A549 (cell line): ENCODE results near the gene CEPT1. TPM values are rescaled to one million over a fixed set of nuclear protein-coding genes. Genes with fewer than 3 reads are reported as not detected.

Experiments used
- ATAC-seq, 2 experiments: fragments of 200-7000 bp in 1 of 2; fragments of >200 bp in 1 of 2; cut with Nextera tagmentation in 1 of 2; cut with Tn5 transposase in 1 of 2; 3 replicates each; pipeline versions ENCODE4 v1.8.0 to v1.9.1; 2018 to 2020; ENCODE audit warnings: mild to moderate bottlenecking in 1 of 2, moderate library complexity in 1 of 2
- CTCF ChIA-PET: fragments of 300-600 bp; sonication (Branson Sonifier 250); formaldehyde crosslinking; extraction: SDS; loops from one replicate; lab custom pipeline; 2021; ENCODE audit warnings: antibody characterized with exemption, inconsistent platforms; lab: Yijun Ruan, JAX
- POLR2A ChIA-PET: fragments of 350-600 bp; formaldehyde crosslinking; extraction: SDS; loops from one replicate; lab custom pipeline; 2021; ENCODE audit warnings: antibody characterized with exemption, inconsistent platforms; lab: Yijun Ruan, JAX
- DNase-seq, 2 experiments: peaks; one replicate each; pipeline versions ENCODE4 v3.0.0 to v3.0.0-alpha.2; 2011 to 2016; ENCODE audit warnings: low read depth in 1 of 2, low spot score in 1 of 2
- FAIRE-seq: peaks from 2 replicates; lab custom pipeline; 2011; peaks lifted over from hg19 to GRCh38; lab: Jason Lieb, UNC
- H3K27ac ChIP-seq, 2 experiments: fragments of >200 bp; sonication (Bioruptor Twin); formaldehyde crosslinking; 3 replicates each; pipeline ENCODE4 v1.5.1; 2016 to 2017
- H3K4me1 ChIP-seq: fragments of >200 bp; sonication (Bioruptor Twin); formaldehyde crosslinking; 3 replicates; pipeline ENCODE4 v1.6.1; 2016
- H3K4me2 ChIP-seq: fragments of >200 bp; sonication (Bioruptor Twin); formaldehyde crosslinking; 3 replicates; pipeline ENCODE4 v1.6.1; 2016
- H3K4me3 ChIP-seq: fragments of >200 bp; sonication (Bioruptor Twin); formaldehyde crosslinking; 3 replicates; pipeline ENCODE4 v1.5.1; 2016
- H3K9me3 ChIP-seq: fragments of >200 bp; sonication (Bioruptor Twin); formaldehyde crosslinking; 3 replicates; pipeline ENCODE4 v1.6.1; 2016
- BHLHE40 ChIP-seq: IDR thresholded peaks from 2 replicates; pipeline ENCODE4 v1.6.1; 2012; ENCODE audit warnings: low read depth, low read length, inconsistent platforms
- CBX8 ChIP-seq: fragments of 200-600 bp; sonication (generic); IDR thresholded peaks from 2 replicates; pipeline ENCODE4 v1.6.1; 2016
- CEBPB ChIP-seq, 2 experiments: fragments of >200 bp in 1 of 2; sonication (Bioruptor Twin) in 1 of 2; formaldehyde crosslinking in 1 of 2; IDR thresholded peaks; 2 replicates each; pipeline ENCODE4 v1.6.1; 2012 to 2016
- E2F6 ChIP-seq: IDR thresholded peaks from 2 replicates; pipeline ENCODE4 v1.6.1; 2012; ENCODE audit warnings: low read depth, borderline replicate concordance
- EHF ChIP-seq: fragments of 250-450 bp; sonication (Bioruptor Pico); IDR thresholded peaks from 2 replicates; pipeline ENCODE4 v1.5.0; 2020; ENCODE audit warnings: mild to moderate bottlenecking
- EHMT2 ChIP-seq: fragments of 200-600 bp; sonication (generic); IDR thresholded peaks from 2 replicates; pipeline ENCODE4 v1.6.1; 2016; ENCODE audit warnings: antibody characterized with exemption, low read depth, mild to moderate bottlenecking, moderate library complexity
- ESRRA ChIP-seq: fragments of 150-350 bp; IDR thresholded peaks from 2 replicates; pipeline ENCODE4 v1.6.1; 2014; ENCODE audit warnings: mild to moderate bottlenecking, low read length, borderline replicate concordance
- FOSB ChIP-seq: fragments of 250-450 bp; sonication (Bioruptor Pico); IDR thresholded peaks from 2 replicates; pipeline ENCODE4 v1.5.0; 2020; ENCODE audit warnings: mild to moderate bottlenecking, moderate library complexity
- GATA3 ChIP-seq: IDR thresholded peaks from 2 replicates; pipeline ENCODE4 v1.6.1; 2012; ENCODE audit warnings: borderline replicate concordance
- HES2 ChIP-seq: fragments of >200 bp; sonication (Bioruptor Twin); formaldehyde crosslinking; IDR thresholded peaks from 2 replicates; pipeline ENCODE4 v1.6.1; 2016
- HEYL ChIP-seq: fragments of 250-450 bp; sonication (Bioruptor Pico); IDR thresholded peaks from 2 replicates; pipeline ENCODE4 v1.8.0; 2021; ENCODE audit warnings: mild to moderate bottlenecking, moderate library complexity
- HOXA7 ChIP-seq: fragments of 250-450 bp; sonication (Bioruptor Pico); IDR thresholded peaks from 2 replicates; pipeline ENCODE4 v1.5.0; 2020; ENCODE audit warnings: mild to moderate bottlenecking, moderate library complexity
- HOXB5 ChIP-seq: fragments of 250-450 bp; sonication (Bioruptor Pico); IDR thresholded peaks from 2 replicates; pipeline ENCODE4 v1.5.0; 2020; ENCODE audit warnings: mild to moderate bottlenecking, moderate library complexity
- KDM1A ChIP-seq: fragments of 200-600 bp; sonication (generic); IDR thresholded peaks from 2 replicates; pipeline ENCODE4 v1.6.1; 2016; ENCODE audit warnings: low read depth, mild to moderate bottlenecking
- MAX ChIP-seq: IDR thresholded peaks from 2 replicates; pipeline ENCODE4 v1.6.1; 2012
- MYC ChIP-seq: IDR thresholded peaks from 2 replicates; pipeline ENCODE4 v1.6.1; 2012; ENCODE audit warnings: mild to moderate bottlenecking, inconsistent platforms, low read length, improper control_type of control experiment, borderline replicate concordance
- NFE2L2 ChIP-seq: fragments of 150-350 bp; conservative IDR thresholded peaks from 2 replicates; pipeline ENCODE4 v1.6.1; 2014; ENCODE audit warnings: low read length
- NPAS2 ChIP-seq: fragments of 250-450 bp; sonication (Bioruptor Pico); IDR thresholded peaks from 2 replicates; pipeline ENCODE4 v1.8.0; 2022; ENCODE audit warnings: mild to moderate bottlenecking, moderate library complexity, borderline replicate concordance
- RAD21 ChIP-seq, 2 experiments: fragments of >200 bp in 1 of 2; sonication (Bioruptor Twin) in 1 of 2; formaldehyde crosslinking in 1 of 2; IDR thresholded peaks in 1 of 2; conservative IDR thresholded peaks in 1 of 2; 2 replicates in 1 of 2; 3 replicates in 1 of 2; pipeline ENCODE4 v1.6.1; 2012 to 2018; ENCODE audit warnings: inconsistent platforms in 1 of 2
- RARB ChIP-seq: fragments of 250-450 bp; sonication (Bioruptor Pico); IDR thresholded peaks from 2 replicates; pipeline ENCODE4 v1.8.0; 2021; ENCODE audit warnings: mild to moderate bottlenecking, moderate library complexity
- RCOR1 ChIP-seq: fragments of 150-350 bp; IDR thresholded peaks from 2 replicates; pipeline ENCODE4 v1.6.1; 2014; ENCODE audit warnings: antibody characterized with exemption, low read length, low read depth
- RFX5 ChIP-seq: fragments of 450-650 bp; IDR thresholded peaks from 2 replicates; pipeline ENCODE4 v1.7.1; 2014; ENCODE audit warnings: antibody characterized with exemption, mild to moderate bottlenecking, moderate library complexity
- RNF2 ChIP-seq: fragments of 200-600 bp; sonication (generic); IDR thresholded peaks from 2 replicates; pipeline ENCODE4 v1.6.1; 2016; ENCODE audit warnings: low read depth, mild to moderate bottlenecking, antibody characterized with exemption, moderate library complexity, borderline replicate concordance
- SMC3 ChIP-seq: fragments of >200 bp; sonication (Bioruptor Twin); formaldehyde crosslinking; IDR thresholded peaks from 3 replicates; pipeline ENCODE4 v1.6.1; 2018; ENCODE audit warnings: inconsistent platforms
- TFCP2L1 ChIP-seq: fragments of 250-450 bp; sonication (Bioruptor Pico); IDR thresholded peaks from 2 replicates; pipeline ENCODE4 v1.5.0; 2021; ENCODE audit warnings: mild to moderate bottlenecking
- TP53 ChIP-seq: fragments of 250-450 bp; sonication (Bioruptor Pico); IDR thresholded peaks from 2 replicates; pipeline ENCODE4 v1.5.0; 2021; ENCODE audit warnings: mild to moderate bottlenecking, moderate library complexity
- ZC3H11A ChIP-seq: fragments of 450-650 bp; IDR thresholded peaks from 2 replicates; pipeline ENCODE4 v1.6.1; 2014; ENCODE audit warnings: antibody characterized with exemption, mild to moderate bottlenecking
- ZSCAN20 ChIP-seq: fragments of 250-450 bp; sonication (Bioruptor Pico); IDR thresholded peaks from 2 replicates; pipeline ENCODE4 v1.8.0; 2022; ENCODE audit warnings: mild to moderate bottlenecking, moderate library complexity
- WGBS: methylation state at CpG from one replicate; pipeline ENCODE4 v1.1.6; 2017; ENCODE audit errors: missing lambda C conversion rate; 5-methylcytosine and 5-hydroxymethylcytosine counted together
- polyA plus RNA-seq, 4 experiments: library from polyadenylated mRNA; depleted of rRNA in 3 of 4; stranded (reverse); fragments of >200 nt; fragmentation: RNase III in 1 of 4; extraction: RNeasy Plus Mini Kit Qiagen cat#74134 plus additional on column Dnase treatment in 1 of 4; gene quantifications; 2 replicates in 3 of 4; 3 replicates in 1 of 4; pipeline ENCODE4 v1.2.3, GENCODE V29; 2011 to 2017
- TF ChIP-seq, protein P1 (sequence below): fragments of 450-650 bp; IDR thresholded peaks from 2 replicates; pipeline ENCODE4 v1.6.1; 2014; ENCODE audit warnings: antibody characterized with exemption
- TF ChIP-seq, protein P2 (sequence below): fragments of 200-600 bp; sonication (generic); IDR thresholded peaks from 2 replicates; pipeline ENCODE4 v1.6.1; 2016; ENCODE audit warnings: antibody characterized with exemption, mild to moderate bottlenecking, moderate library complexity

The CEPT1 gene
- polyA plus RNA-seq, 2 of the 4 experiments (the other 2 are of a cell fraction): 12.3 to 26.2 TPM

DNA sequence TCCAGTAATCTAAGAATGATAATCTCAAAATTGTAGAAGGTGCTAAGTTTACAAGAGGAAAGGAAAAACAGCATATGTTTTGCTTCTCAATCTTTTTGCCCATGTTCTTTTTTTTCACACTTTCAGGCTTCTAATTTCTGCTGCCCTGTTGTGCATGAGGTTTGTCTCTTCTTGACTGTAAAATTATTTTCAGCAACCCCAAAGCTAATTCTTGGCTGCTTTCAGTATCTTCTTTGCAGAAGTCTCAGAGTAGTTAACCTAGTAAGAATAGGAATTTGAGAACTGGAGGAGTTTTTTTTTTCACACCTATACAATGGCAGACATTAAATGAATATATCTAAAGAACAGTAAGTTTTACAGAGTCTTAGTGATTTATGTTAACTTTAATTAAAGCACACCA, 34.0 kb downstream of the CEPT1 start:
- no peaks in the 10 kb centered on the region for H3K4me1 ChIP-seq
- DNase-seq (no peak), FAIRE-seq (no peak), ATAC-seq (no peak)
- ChIA-PET CTCF (no interaction called here), POLR2A (no interaction called here)
- H3K4me2 ChIP-seq: no peak overlapping the region
- H3K27ac ChIP-seq: no peak overlapping the region
- TF ChIP-seq E2F6 (no peak), EHF (CRISPR knock-in tag) (no peak), ZSCAN20 (CRISPR knock-in tag) (no peak), TFCP2L1 (CRISPR knock-in tag) (no peak), KDM1A (no peak), CBX8 (no peak), ZC3H11A (no peak), NPAS2 (no peak), SMC3 (no peak), RARB (no peak), RFX5 (no peak), MAX (no peak), ESRRA (no peak), BHLHE40 (no peak), EHMT2 (no peak), RAD21 (conservative IDR thresholded peaks at IDR 0.05 in 1 of 2, IDR thresholded peaks at IDR 0.05 in 1 of 2) (no peak), NFE2L2 (no peak), RNF2 (no peak)
- TF ChIP-seq, protein P1, sequence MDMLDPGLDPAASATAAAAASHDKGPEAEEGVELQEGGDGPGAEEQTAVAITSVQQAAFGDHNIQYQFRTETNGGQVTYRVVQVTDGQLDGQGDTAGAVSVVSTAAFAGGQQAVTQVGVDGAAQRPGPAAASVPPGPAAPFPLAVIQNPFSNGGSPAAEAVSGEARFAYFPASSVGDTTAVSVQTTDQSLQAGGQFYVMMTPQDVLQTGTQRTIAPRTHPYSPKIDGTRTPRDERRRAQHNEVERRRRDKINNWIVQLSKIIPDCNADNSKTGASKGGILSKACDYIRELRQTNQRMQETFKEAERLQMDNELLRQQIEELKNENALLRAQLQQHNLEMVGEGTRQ: no peak
- TF ChIP-seq, protein P2, sequence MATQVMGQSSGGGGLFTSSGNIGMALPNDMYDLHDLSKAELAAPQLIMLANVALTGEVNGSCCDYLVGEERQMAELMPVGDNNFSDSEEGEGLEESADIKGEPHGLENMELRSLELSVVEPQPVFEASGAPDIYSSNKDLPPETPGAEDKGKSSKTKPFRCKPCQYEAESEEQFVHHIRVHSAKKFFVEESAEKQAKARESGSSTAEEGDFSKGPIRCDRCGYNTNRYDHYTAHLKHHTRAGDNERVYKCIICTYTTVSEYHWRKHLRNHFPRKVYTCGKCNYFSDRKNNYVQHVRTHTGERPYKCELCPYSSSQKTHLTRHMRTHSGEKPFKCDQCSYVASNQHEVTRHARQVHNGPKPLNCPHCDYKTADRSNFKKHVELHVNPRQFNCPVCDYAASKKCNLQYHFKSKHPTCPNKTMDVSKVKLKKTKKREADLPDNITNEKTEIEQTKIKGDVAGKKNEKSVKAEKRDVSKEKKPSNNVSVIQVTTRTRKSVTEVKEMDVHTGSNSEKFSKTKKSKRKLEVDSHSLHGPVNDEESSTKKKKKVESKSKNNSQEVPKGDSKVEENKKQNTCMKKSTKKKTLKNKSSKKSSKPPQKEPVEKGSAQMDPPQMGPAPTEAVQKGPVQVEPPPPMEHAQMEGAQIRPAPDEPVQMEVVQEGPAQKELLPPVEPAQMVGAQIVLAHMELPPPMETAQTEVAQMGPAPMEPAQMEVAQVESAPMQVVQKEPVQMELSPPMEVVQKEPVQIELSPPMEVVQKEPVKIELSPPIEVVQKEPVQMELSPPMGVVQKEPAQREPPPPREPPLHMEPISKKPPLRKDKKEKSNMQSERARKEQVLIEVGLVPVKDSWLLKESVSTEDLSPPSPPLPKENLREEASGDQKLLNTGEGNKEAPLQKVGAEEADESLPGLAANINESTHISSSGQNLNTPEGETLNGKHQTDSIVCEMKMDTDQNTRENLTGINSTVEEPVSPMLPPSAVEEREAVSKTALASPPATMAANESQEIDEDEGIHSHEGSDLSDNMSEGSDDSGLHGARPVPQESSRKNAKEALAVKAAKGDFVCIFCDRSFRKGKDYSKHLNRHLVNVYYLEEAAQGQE: no peak
- no peak overlapping the region for H3K4me3 ChIP-seq
- no peaks in the 10 kb centered on the region for H3K9me3 ChIP-seq

- ATAC-seq: no peak
- POLR2A ChIA-PET: no interaction called here
- no peak for FAIRE-seq
These were observed 35.3 kb downstream of the CEPT1 start for GRCh38 chr1:111175349-111175748.

DNA sequence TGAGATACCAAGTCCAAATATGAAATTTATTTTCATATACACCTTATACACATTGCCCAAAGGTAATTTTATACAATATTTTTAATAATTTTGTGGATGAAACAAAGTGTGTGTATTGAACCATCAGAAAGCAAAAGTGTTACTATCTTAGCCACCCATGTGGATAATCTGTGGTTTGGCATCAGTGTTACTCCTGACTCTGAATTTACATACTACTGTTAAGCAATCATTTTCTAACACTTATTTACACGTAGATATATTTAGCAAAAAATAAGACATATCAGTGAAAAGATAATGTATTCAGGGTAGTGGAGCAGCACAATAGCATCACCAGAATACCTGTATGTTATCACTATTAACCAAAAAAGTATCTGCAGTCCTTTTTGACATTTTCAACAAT, 36.7 kb downstream of the CEPT1 start:
- no peak for FAIRE-seq
- DNase-seq: no peak
- H3K4me3 ChIP-seq: no peak overlapping the region
- no peak for ATAC-seq
- H3K9me3 ChIP-seq: no peaks in the 10 kb centered on the region
- H3K27ac ChIP-seq: no peak overlapping the region
- H3K4me2 ChIP-seq: no peak overlapping the region
- POLR2A ChIA-PET: no interaction called here
- CTCF ChIA-PET: no interaction called here
- WGBS: 89% methylated on average over 1 of the region's 1 CpG
- no peaks in the 10 kb centered on the region for H3K4me1 ChIP-seq
- TF ChIP-seq GATA3: no peak
- TF ChIP-seq RFX5: no peak
- TF ChIP-seq RCOR1: no peak
- no peak for TF ChIP-seq NPAS2
- no peak for TF ChIP-seq NFE2L2
- no peak for TF ChIP-seq MYC
- no peak for TF ChIP-seq HOXB5
- TF ChIP-seq BHLHE40: no peak
- TF ChIP-seq, protein P1: no peak
- no peak for TF ChIP-seq HEYL (CRISPR knock-in tag)
- no peak for TF ChIP-seq CBX8
- TF ChIP-seq HOXA7: no peak
- no peak for TF ChIP-seq ESRRA
- no peak for TF ChIP-seq HES2
- TF ChIP-seq TP53 (CRISPR knock-in tag): no peak
- no peak for TF ChIP-seq FOSB
- TF ChIP-seq CEBPB (IDR thresholded peaks at IDR 0.05): no peak
- TF ChIP-seq ZC3H11A: no peak

More at GRCh38 chr1:111175349-111175748, 35.3 kb downstream of the CEPT1 start:
- no peak for TF ChIP-seq MYC
- TF ChIP-seq CEBPB (IDR thresholded peaks at IDR 0.05): 0 out of 4 replicates have a peak, but pooled peaks of 1 of the 2 experiments have one; percentile 15
- H3K4me3 ChIP-seq: no peak overlapping the region
- WGBS: 94% methylated on average over 3 of the region's 3 CpGs
- H3K4me2 ChIP-seq: no peak overlapping the region
- CTCF ChIA-PET: no interaction called here
- H3K27ac ChIP-seq: no peak overlapping the region
- no peaks in the 10 kb centered on the region for H3K4me1 ChIP-seq
- H3K9me3 ChIP-seq: no peaks in the 10 kb centered on the region
- no peak for DNase-seq
